Stimulated activated CD8-positive, alpha-beta memory T cell treated with anti-CD3 and anti-CD28 coated beads, Interleukin-12 subunit alpha, Interleukin-12 subunit beta, amount 100 ng/mL, for 24 hours (primary cell): ENCODE measurements around the gene BEND4.
"Not testable (repeated sequence)": the region's sequence is repeated elsewhere in the genome, so short reads cannot be mapped to it uniquely, and the experiment has no call there.

ENCODE experiments used
- DNase-seq: peaks from one replicate; pipeline ENCODE4 v3.0.0-alpha.2; 2020; ENCODE audit errors: extremely low read depth

Gene BEND4

DNA sequence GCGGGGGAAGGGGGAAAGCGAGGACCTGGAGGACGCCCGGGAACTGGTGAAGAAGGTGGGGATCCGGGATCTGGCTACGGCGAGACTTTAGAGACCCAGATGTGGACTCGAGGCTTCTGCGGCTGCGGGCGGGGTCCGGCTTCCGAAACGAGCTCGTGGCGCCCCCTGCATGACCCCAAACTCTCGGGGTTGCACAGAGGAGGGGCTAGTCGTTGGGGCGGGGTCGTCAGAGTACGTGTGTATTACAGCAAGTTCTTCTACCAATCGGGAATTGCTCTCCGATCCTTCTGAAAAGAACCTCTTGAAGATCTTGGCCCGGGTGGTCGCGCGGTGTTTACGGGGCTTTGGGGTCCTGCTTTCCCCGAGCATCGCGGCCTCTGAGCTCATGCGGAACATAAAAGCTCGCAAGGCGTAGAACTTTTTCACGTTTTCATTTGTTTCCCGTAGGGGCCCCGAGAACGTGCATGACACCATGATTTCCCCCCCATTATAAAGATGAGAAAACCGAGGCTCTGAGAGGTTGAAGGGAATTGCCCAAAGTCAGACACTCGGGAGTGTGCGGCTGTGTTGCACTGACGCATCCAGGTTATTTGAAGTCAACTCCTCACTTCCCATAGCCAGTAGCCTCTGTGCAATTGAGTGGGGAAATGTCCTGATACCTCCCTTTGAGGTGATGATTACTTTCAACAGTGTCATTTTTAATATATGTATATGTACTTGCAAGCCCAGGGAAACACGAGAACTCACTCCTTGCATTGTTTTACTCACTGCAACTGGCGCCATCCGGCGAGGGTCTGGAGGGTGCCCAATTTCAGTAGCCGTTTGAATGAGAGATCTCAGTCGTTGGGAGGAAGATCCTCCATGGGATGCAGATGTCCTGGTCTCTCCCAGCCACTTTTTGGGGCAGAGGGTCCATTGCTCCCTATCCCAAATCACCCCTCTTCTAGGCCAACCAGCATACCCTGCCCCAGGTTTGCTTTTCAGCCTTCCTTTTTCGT is at the start of gene BEND4:
BEND4 (minus strand) TSS at position 149 of the 998 bp plus-strand sequence. CDS start 512 bp downstream, outside the sequence.
- DNase-seq = no peak

DNA sequence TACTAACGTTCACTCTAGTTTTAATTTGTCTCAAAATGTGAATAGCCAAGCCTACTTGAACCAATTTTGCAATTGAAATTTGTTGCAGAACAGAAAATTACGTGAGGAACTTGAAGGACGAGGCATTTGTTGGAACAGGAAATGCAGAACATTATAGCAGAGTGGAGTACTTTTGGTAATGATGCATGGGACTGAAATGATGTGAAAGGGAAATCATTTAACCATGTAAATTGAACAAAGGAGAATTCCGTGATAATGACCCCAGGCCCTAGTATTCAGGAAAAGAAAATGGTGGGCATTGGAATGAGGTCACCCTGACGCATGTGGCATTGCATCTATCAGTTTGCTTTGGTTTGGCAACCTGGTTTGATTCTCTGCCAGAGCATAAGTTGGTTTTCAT is 44.9 kb upstream of the BEND4 start:
- DNase-seq = no peak

DNA sequence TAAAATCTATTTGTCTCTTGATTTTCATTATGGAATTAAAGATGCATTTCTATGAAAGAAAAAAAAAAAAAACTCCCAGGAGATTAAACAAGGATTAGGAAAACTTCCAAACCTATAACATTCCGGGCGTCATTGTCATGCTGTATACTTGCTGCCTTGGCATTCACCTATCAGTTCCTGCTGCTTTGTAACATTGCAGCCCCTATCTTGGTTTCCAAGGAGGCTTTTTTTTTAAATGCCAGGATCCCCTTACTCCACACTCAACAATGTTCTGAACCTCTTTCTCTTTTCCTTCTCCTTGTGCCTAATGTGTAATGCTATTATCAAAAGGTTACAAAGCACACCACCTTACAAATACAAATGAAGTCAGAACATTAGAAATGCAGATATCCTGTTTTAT is 20.5 kb upstream of the BEND4 start:
- DNase-seq = no peak

DNA sequence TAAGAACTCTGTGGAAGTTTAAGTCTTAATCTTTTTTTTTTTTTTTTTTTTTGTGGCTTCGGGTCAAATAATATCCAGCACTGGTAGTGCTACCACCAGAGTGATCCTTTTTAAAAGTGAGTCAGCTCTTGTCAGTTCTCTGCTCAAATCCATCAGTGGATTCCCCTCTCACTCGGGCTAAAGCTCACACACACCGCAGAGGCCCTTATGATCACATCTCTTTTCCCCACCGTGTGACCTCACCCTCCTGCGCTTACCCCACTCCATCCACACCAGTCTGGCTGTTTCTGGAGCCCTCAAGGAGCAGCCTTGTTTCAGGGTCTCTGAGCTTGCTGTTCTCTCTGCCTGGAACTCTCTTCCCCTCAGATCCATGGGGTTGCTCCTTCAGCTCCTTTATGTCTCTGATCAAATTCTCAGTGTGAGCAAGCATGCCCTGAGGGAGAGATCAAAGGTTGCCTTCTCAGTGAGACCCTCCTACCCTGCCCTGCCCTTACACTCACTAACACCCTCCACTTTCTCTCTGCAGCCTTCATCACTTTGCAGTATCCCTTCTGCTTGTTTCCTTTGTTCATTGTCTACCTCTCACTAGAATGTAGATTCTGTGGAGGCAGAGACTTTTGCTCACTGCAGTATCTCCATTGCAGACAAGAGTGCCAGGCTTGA is 19.8 kb upstream of the BEND4 start:
- no peak for DNase-seq

DNA sequence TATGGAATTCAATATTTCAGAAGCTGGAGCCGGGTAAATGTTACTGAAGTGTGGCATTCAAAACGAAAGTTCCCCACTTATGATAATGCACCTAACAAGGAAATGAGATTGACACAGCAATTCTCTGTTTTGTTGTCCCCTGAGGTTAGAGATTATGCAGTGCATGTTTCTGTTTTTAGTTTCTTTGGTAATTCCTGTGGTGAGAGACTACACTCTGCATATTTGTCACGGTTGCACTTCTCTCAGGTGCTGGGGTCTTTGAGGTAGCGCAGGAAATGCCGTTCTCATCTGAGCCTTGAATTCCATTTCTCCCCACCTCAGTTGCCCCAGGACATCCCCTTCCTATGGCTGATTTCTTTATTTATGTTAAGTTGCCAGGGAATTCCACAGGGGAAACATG is 15.3 kb upstream of the BEND4 start:
- no peak for DNase-seq

DNA sequence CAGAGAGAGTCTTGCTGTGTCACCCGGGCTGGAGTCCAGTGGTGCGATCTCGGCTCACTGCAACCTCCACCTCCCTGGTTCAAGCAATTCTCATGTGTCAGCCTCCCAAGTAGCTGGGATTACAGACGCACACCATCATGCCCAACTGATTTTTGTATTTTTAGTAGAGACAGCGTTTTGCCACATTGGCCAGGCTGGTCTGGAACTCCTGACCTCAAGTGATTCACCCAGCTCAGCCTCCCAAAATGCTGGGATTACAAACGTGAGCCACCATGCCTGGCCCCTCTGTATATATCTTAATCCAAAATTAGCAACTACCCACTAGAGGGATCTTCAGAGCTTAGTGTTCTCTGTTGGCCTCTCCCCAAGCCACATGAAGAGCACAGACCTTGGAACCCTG is 13.7 kb upstream of the BEND4 start:
- DNase-seq = not testable (repeated sequence)

DNA sequence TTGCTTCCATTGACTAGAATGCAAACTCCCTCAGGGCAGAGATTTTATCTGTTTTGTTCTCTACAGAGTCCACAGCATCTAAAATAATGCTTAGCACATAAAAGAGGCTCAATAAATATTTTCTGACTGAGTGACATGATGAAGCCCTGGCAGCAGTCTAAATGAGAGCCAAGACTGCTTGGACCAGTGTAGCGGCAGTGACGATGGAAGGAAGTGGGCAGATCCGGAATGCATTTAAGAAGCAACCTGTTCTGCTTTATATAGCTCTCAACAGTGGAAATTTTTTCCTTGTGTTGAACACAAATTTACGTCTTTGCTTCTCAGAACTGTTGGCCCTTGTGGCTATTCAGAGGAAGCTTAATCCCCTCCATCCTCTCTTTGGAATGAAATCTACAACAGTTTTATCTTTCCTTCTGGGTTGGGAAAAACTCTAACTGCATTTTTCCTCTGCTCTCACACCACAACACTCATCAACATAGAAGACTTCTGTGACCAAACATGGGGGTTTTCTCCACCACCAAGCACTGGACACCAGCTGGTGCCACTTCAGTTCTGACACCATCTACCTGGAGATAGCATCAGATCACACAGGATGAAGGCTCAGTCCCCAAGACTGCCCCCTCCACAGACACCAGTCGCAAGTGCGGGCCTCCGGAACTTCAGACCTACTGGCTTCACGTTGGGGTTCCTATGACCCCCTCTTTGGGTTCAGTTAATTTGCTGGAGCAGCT is 7.0 kb upstream of the BEND4 start:
- DNase-seq = no peak

DNA sequence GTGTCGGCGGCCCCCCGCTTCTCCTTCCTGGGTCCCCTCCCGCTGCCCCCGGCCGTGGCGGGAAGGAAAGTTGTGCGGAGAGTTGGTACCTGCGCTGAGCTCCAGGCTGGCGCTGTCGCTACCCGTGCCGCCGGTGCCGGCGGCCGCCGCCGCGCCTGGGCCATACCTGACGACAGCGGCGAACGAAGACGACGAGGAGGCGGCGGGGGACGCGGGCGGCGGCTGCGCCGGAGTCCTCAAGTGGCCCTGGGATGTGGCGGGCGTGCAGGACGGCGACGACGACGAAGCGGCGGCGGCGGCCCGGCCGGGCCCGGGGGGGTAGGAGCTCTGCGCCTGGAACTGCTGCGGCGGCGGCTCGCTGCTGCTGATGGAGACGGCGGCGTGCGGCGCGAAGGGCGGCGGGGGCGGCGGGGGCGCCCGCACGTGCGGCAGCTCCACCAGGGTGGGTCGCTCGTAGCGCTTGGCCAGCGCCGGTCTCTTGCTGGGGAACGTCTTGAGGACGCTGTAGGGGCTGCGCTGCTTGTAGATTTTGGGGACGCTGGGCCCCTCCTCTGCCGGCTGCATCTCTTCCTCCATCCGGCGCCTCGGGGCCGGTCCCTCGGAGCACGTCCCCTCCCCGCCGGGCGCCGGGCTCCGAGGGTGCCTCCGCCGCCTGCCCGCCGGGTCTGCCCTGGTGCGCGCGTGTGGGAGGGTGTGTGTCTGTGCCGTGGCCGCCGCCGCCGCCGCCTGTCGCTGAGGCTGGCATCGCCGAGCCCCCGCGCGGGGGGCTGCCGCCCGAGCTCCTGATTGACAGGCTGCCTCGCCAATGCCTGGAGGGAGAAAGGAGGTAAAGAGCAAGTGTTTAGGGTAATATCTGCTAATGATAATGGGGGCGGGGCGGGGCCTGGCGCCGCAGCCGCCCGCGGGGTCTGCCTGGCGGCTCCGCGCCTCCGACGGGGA is 618 bp downstream of the BEND4 start:
- no peak for DNase-seq

DNA sequence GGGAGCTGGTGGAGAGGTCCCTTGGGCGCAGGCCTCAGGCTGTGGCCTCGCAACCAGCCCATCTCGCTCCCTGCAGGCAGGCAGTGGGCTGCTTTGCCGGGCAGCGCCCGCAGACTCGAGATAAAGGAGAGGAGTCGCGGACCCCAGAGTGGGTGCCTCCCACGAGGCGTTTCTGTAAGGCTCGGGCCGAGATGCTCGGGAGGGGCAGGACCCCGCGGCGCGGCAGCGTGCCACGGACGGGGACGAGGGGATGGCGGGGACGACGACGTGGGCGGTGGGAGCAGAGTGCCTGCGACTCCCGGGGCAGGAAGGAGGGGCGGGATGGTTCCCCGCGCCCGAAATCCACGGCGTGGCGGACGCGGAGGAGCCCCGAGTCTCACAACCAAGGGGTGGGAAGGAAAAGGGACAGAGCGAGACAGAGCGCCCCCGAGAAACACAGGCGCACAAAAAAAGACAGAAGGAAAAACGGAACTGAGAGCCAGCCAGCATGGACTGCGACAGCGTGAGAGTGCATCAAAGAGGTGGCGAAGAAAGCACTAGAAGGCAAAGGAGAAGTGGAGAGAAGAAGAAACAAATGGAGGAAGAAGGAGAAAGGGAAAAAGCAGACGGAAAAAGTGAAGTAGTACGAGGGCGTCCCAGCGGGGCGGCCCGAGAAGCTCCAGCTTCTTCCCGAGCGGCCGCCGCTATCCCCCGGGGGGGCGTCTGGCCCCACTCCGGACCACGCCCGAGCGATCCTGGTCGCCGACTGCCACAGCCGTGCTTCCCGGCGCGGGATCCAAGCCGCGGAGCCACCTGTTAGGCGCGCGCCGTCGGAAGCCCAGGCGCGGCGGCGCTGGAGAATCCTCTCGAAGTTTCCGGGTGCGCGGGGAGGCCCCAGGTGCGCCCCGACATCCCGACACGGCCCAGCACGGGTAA is 1.5 kb downstream of the BEND4 start:
- no peak for DNase-seq

DNA sequence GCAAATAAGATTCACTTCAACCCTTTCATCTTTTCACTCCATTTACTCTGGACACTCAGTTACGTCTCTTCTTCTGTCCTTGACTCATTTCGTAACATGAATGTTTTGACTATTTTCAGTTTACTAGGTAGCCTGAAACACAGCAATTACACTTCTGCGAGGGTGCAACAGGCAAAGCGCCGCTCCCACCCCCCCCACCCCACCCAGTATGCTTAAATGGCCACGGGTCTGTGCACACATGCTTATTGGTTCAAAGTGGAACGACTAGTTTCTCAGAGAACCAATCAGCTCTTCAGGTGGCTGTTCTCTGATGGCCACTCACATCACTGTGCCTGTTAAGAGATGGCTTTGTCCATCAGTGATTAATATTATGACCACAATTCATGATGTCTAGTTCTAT is 3.5 kb downstream of the BEND4 start:
- no peak for DNase-seq

DNA sequence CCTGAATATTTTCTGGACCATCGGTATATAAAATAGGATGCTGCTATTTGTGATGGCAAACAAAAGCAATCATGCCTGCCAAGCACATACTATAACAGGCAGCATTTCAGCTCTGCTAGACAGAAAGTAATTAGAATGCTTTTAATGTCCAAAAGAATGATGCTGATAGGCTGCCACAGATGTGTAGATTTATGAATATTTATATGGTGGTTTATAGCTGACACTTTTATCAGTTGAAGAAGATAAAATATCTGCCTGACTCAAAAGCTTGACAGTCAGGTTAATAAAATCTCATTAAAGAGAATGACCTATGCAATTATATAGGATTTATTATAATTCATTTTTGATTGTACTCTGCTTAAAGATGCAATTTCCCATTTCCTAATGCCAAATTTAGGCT is 4.0 kb downstream of the BEND4 start:
- DNase-seq = no peak

DNA sequence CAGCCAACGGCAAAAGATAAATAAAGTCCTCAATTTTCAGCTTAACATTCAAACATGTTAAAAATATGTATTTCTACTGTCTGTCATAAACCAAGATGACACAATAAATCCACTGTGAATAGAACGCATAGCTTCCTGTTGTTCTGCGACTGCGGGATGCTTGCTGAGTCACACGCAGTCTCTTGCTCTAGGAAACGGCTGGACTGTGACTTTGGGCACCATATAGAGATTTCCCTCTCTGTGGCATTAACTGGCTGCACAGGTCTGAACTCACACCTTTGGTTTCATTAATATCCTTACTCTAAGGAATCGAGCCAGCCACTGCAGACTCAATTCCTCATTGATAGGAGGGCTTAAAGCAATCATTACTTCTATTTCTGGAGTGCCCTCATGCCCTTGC is 8.4 kb downstream of the BEND4 start:
- no peak for DNase-seq

DNA sequence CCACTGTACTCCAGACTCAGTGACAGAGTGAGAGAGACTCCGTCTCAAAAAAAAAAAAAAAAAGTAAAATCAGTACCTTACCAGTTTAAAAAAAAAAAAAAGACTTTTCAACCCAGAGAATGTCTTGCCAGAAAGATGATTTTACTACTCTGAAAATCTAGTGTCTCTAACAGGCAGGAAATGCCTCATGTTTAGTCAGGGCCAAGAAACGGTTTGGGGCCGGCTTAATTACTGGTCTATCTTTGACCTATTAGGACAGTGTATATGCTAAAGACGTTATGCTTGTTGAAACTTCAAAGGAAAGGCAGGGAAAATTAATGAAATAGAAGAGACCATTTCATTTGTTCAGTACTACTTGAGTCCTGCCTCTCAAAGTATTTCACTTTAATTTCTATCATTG is 9.9 kb downstream of the BEND4 start:
- DNase-seq = no peak

DNA sequence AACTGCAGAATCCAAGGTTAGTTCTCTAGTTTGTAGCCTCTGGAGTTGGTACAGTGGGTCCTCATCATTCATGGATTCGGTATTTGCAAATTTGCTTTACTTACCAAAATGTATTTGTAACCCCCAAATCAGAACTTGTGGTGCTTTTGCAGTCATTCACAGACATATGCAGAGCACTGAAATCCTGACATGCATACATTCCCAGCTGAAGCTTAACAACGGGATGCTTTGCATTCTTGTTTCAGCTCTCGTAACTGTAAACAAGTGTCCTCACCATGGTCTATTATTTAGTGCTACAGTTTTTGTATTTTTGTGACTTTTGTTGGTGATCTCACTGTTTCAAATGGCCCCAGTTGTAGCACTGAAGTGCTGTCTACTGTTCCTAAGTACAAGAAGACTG is 16.1 kb downstream of the BEND4 start:
- no peak for DNase-seq

DNA sequence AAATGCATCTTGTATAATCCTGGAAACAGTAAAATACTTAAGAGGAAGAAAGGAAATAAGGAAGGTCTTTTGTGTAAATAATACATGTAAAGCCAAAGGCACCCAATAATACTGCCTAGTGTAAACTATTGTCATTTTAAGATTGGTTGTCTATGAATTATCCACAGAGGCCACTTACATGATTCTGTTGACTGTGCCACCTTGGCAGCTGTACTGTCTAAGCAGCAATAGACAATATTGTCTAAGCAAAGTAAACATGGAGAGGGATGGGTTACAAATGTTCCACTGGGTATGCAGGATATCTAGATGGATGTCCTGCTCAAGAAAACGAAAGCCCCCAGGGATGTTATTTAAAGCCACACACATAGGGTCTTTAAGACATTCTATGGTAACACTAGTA is 19.4 kb downstream of the BEND4 start:
- no peak for DNase-seq

DNA sequence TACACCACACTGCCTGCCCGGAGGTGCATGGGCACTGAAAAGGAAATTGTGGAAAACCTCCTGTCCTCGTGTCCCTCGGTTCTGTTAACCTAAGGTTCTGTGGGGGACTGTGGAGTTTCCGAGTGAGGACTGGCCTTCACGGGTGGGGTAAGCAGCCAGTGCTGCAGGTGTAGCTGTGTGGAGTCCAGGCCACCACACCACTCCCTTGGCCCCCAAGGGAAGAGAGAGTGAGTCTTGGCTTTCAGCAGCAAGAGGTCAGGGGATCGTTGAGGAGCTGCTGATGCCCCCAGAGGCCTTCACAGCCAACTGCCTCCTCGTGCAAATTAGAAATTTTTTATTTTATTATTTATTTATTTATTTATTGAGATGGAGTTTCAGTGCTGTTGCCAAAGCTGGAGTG is 20.4 kb downstream of the BEND4 start:
- no peak for DNase-seq

DNA sequence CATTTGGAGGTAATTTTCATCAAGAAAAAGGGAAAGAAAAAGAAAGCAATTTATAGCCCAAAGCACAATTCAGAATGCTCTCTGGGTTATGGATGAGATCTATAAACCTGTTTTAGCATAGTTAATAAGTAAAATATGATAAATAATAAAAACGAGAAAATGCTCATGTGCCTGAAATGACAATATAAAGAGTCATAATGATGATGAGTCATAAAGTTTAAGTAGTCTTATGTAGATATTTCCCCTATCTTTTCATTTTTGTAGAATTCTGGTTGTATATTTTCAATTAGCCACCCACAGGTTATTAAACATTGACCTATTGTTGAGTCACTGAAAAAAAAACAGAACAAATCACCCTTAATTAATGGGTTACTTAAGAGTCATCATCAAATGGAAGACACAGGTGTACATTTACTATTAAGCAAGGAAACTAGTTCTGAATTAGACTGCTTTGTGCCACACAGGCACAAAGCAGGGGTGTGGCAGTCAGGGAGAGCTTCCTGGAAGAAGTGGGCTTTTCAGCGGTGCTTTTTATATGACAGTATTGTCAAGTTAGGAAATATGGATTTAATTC is 29.3 kb downstream of the BEND4 start:
- DNase-seq = no peak

DNA sequence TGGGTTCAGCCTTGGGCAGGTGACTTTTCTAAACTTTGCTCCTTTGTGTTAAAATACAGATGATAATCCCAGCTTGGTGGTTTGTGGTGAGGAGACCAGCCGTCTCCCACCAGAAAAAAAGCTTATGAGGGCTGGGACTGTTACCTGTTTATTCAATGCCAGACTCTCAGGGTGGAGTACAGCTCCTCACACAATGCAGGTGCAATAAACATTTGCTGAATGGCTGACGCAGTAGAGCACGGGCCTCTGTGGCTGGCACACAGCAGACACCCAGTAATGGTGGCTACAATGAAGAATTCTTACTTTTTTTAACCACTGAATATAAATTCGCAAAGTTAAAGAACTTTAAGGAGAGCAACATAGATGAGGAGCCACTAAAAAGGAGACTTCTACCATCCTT is 30.2 kb downstream of the BEND4 start:
- DNase-seq = no peak

DNA sequence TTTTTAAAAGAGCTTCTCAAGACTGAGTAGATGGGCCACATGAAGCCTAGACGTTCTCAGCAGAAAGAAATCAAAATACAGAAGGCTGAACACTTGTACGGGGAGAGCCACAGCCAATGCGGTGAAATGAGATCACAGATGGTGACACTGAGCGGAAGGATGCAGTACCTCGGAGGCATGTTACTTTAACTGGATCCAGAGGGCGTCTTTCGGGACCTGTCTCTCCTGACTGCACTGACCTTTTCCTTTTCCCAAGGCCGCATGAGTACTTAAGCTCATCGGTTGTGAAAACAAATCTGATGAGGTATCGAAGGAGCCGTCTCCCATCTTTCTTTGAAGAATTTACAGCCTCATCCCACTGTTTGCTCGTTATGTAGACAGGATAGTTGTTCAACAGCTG is 32.6 kb downstream of the BEND4 start:
- no peak for DNase-seq

DNA sequence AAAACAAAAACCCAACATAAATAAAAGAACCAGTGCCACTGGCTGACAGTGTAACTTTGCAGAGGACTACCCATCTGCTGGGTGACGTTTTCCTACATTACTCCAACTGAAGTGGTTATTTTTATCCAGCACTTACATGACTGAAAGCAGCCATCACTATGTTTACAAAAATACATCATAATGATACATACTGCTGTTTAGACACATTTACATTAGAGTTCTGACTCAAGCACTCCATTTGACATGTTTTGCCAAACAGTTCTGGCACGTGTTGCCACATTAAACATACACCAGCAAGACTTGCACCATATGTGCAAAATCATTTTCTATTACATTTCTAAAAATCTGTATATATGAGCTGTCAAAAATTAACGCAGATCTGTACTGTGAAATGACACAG is 39.6 kb downstream of the BEND4 start:
- no peak for DNase-seq
